NCI-H1436 (cell line): ENCODE results near the gene HOXD4.
A peak's percentile ranks its signal among the peaks of the same experiment; 100 is the strongest.

Experiments used
- DNase-seq: peaks from one replicate; lab custom pipeline; 2025; lab: John Stamatoyannopoulos, UW

HOXD4 gene

DNA sequence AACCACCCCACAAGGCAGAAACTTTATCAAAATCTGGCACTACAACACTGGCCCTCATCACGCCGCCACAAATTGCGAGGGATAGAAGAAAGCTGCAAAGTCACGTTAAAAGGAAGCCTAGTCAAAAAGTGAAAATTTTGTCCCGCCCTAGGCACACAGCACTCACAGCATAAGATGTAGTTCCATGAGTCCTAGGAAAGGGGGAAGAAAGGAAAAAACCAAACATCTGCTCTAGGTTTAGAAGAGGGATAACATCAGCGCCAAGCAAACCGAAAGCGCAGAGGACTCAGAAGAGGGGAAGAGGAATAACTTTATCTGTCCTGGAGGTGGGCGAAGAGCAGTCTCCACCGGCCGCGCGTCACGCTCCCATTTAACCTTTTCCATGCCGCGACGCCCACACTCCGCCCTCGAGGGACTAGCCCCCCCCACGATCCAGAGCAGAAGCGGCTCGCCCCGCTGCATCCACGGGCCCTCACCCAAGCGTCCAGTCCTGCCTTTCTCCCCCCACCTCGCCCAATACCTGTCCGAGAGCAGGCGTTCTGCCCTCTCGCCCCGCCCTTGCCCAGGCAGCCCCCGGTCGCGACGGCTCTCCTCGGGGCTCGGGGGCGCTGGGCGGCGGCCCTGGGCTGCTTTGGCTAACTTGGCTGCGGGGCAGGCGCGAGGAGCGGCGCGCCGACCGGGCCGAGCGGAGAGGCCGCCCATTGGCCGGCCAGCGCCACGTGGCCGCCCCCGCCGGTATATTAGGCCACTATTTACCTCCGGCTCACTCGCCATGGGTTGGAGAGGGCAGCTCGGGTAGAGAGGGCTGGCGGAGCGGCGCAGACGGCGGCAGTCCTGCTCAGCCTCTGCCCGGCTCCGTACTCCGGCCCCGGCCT, 36.8 kb downstream of the HOXD4 start, which contains the start of gene HOXD1:
Gene HOXD1 (plus strand): TSS at position 770 of the 875 bp plus-strand sequence. CDS start 134 bp downstream, outside the sequence.
- peak; percentile 48 for DNase-seq

DNA sequence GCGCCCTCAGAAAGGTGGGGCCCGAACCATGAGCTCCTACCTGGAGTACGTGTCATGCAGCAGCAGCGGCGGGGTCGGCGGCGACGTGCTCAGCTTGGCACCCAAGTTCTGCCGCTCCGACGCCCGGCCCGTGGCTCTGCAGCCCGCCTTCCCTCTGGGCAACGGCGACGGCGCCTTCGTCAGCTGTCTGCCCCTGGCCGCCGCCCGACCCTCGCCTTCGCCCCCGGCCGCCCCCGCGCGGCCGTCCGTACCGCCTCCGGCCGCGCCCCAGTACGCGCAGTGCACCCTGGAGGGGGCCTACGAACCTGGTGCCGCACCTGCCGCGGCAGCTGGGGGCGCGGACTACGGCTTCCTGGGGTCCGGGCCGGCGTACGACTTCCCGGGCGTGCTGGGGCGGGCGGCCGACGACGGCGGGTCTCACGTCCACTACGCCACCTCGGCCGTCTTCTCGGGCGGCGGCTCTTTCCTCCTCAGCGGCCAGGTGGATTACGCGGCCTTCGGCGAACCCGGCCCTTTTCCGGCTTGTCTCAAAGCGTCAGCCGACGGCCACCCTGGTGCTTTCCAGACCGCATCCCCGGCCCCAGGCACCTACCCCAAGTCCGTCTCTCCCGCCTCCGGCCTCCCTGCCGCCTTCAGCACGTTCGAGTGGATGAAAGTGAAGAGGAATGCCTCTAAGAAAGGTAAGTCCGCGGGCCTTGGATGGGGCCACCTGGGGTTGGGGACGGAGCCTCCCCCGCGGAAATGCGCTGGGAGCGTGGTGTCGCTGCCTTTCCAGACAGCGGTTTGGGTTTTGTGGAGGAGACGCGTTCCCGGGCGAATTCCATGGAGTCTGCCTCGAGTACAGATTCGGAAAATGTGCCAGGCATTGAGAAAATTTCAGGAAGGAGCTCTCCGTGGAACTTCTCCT, 37.7 kb downstream of the HOXD4 start:
- no peak for DNase-seq

DNA sequence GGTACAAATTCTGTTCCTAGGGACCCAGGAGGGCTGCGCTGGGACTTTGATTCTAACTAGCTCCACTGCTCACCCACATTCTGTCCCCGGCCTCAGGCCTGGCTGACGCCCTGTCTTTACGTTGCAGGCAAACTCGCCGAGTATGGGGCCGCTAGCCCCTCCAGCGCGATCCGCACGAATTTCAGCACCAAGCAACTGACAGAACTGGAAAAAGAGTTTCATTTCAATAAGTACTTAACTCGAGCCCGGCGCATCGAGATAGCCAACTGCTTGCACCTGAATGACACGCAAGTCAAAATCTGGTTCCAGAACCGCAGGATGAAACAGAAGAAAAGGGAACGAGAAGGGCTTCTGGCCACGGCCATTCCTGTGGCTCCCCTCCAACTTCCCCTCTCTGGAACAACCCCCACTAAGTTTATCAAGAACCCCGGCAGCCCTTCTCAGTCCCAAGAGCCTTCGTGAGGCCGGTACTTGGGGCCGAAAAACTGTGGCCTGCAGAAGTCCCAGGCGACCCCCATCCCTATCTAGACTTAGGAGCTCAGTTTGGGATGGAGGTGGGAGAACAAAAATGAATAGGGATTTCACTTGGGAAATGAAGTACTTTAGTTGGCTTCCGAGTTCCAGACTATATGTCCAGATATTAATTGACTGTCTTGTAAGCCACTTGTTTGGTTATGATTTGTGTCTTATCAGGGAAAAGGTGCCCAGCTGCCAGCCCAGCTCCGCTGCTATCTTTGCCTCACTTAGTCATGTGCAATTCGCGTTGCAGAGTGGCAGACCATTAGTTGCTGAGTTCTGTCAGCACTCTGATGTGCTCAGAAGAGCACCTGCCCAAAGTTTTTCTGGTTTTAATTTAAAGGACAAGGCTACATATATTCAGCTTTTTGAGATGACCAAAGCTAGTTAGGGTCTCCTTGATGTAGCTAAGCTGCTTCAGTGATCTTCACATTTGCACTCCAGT, 38.6 kb downstream of the HOXD4 start:
- no peak for DNase-seq

DNA sequence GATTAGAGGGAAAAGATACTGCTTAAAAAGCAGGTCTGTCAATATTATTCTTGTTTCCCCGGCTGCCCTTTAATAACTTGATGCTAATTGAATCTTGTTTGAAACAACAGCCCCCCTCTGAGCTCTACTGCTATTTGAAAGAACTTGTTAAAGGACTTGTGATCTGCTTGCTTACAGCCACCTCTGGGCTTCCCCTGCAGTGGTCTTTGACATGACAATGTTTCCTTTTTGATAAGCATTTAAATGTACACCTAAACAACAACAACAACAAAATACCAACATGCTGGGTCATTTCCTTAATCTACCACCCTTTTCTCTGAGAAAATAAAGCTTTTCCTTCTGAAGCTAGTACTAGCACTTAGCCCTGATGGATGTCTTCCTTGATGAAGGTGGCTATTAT, 41.0 kb downstream of the HOXD4 start:
- no peak for DNase-seq

DNA sequence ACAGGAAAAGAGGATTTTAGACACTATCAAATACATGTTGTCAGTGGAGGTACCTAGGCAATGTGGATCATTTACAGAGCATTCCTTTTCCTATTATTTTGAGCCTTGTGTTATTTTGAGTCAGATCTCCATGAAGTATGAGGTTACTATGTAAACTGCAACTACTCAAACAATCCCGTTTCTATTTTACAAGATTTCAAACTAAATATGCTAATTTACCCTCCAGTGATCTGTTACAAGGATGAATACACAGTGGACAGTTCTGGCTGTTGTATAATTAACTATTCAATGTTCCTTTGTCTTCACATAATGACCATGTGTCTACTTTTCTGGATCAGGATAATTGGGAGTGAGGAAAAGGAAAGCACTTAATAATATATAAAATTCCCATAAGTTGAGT, 41.7 kb downstream of the HOXD4 start:
- no peak for DNase-seq

DNA sequence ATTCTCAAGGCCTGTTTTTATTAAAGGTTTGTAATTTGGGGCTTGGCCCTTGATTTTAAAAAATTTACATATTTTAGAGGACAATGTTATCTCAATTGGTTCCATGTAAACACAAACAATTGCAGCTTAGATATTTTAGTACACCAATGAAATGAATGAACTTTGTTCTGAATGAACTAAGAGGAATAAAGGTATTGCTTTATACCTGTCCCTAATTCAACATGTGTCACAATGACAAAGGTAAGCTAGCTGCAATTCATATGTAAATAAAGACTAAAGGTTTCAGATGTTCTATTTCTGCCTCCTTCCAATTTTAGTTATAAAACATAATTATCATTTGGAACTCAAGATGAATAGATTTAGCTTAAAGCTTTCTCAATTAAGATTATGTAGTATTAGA, 48.6 kb downstream of the HOXD4 start:
- no peak for DNase-seq

DNA sequence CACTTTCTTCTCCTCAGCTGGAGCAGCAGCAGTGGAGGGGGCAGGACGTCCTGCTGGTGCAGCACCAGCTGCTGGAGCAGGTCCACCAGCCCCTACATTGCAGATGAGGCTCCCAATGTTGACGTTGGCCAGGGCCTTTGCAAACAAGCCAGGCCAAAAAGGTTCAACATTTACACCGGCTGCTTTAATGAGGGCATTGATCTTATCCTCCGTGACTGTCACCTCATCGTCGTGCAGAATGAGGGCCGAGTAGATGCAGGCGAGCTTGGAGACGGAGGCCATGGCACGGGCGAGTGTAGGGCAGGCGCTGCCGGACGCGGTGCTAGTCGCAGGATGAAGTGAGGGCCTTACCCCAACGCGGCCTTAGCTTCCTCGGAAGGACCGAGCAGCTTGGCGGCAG, 49.6 kb downstream of the HOXD4 start:
- DNase-seq: no peak

DNA sequence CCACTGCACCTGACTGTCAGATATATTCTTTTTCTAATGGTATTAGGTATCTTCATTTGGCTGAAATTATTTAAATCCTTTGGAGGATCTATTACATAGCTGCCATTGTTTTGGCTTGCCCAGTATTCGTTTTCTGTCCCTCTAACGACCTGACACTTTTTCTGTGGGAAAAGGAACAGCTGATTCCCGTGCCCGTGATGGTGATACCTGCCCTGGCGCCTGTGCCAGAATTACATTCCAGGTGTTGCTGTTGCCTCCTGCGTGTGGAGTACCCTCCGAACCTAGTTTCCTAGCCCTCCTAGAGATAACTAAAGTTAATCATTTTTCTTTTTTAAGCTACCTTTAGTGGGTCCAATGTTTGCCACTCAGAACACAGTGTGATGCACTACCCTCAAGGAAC, 51.1 kb downstream of the HOXD4 start:
- DNase-seq: no peak
